MCF 10A (cell line): ENCODE measurements around the gene ZKSCAN8. TPM values are rescaled to one million over a fixed set of nuclear protein-coding genes. Genes with fewer than 3 reads are reported as not detected.

Experiments
- BruUV-seq: library from RNA; stranded (reverse); fragments of 400-500 nt; replicated peaks from 2 replicates; lab custom pipeline; 2021; lab: Mats Ljungman, UMichigan
- CTCF ChIA-PET: fragments of 300-600 bp; sonication (Branson Sonifier 250); formaldehyde crosslinking; extraction: SDS; loops from one replicate; lab custom pipeline; 2021; ENCODE audit warnings: antibody characterized with exemption, inconsistent platforms; lab: Yijun Ruan, JAX
- POLR2A ChIA-PET: fragments of 300-600, 350-650 bp; sonication (Branson Sonifier 250); formaldehyde crosslinking; extraction: SDS; loops from one replicate; lab custom pipeline; 2020; ENCODE audit warnings: antibody characterized with exemption, inconsistent platforms; lab: Yijun Ruan, JAX
- DNase-seq: peaks from one replicate; pipeline ENCODE4 v3.0.0-alpha.2; 2018; ENCODE audit not compliant: unreplicated experiment
- H3K27ac Mint-ChIP-seq: one replicate; pipeline ENCODE4 v1.8.0; 2022; ENCODE audit warnings: mild to moderate bottlenecking, low read depth, mixed read lengths; ENCODE audit not compliant: unreplicated experiment
- H3K27me3 Mint-ChIP-seq: one replicate; pipeline ENCODE4 v1.8.0; 2022; ENCODE audit warnings: mixed read lengths; ENCODE audit not compliant: insufficient read depth, unreplicated experiment
- H3K36me3 Mint-ChIP-seq: one replicate; pipeline ENCODE4 v1.8.0; 2022; ENCODE audit warnings: mild to moderate bottlenecking, moderate library complexity, mixed read lengths; ENCODE audit not compliant: insufficient read depth, unreplicated experiment
- H3K4me1 Mint-ChIP-seq: one replicate; pipeline ENCODE4 v1.8.0; 2022; ENCODE audit warnings: mixed read lengths; ENCODE audit not compliant: insufficient read depth, unreplicated experiment
- H3K4me3 Mint-ChIP-seq: one replicate; pipeline ENCODE4 v1.8.0; 2022; ENCODE audit warnings: mild to moderate bottlenecking, moderate library complexity, mixed read lengths; ENCODE audit not compliant: unreplicated experiment
- H3K9me3 Mint-ChIP-seq: one replicate; pipeline ENCODE4 v1.8.0; 2022; ENCODE audit warnings: mixed read lengths; ENCODE audit not compliant: unreplicated experiment
- CTCF ChIP-seq: fragments of 200-600 bp; IDR thresholded peaks from one replicate; pipeline ENCODE4 v1.8.0; 2022; ENCODE audit warnings: antibody characterized with exemption, mild to moderate bottlenecking; ENCODE audit not compliant: unreplicated experiment
- intact Hi-C: fragments of 100-400 bp; cut with micrococcal nuclease; formaldehyde crosslinking; loops from 2 replicates; pipeline ENCODE4 v1.14.1; 2022
- total RNA-seq: library from RNA; stranded (reverse); gene quantifications from 2 replicates; pipeline ENCODE4 v1.2.3, GENCODE V29; 2022

Gene ZKSCAN8
- total RNA-seq, 1 experiment from 2014 or later, result 27.9 TPM

- no TSS peak for BruUV-seq
- no peaks in the 10 kb centered on the region for H3K4me1 Mint-ChIP-seq
- POLR2A ChIA-PET, result interaction anchor here (1.3 to 2.6 kb wide), 2 partner anchors 8 to 12 kb away, joined by 3 to 18 read pairs; partner anchors contain the start of gene ZKSCAN8
- no peak for TF ChIP-seq CTCF
- DNase-seq, result no peak
- intact Hi-C loops, result no loop called here
- no peaks in the 10 kb centered on the region for H3K27me3 Mint-ChIP-seq
- no peak overlapping the region for H3K4me3 Mint-ChIP-seq
- H3K36me3 Mint-ChIP-seq, result peaks cover 92% of the 10 kb centered on the region
- CTCF ChIA-PET, result no interaction called here
- peaks cover 14% of the 10 kb centered on the region for H3K9me3 Mint-ChIP-seq
- H3K27ac Mint-ChIP-seq, result no peak overlapping the region
These were observed 12.7 kb downstream of the ZKSCAN8 start for GRCh38 chr6:28154357-28154756.

GRCh38 chr6:28158318-28158717 is 16.6 kb downstream of the ZKSCAN8 start:
- H3K4me1 Mint-ChIP-seq, result peaks cover 12% of the 10 kb centered on the region
- no TSS peak for BruUV-seq
- peaks cover 60% of the 10 kb centered on the region for H3K36me3 Mint-ChIP-seq

GRCh38 chr6:28159029-28159607 is 17.4 kb downstream of the ZKSCAN8 start:
- peaks cover 52% of the 10 kb centered on the region for H3K36me3 Mint-ChIP-seq

More at GRCh38 chr6:28158318-28158717, 16.6 kb downstream of the ZKSCAN8 start:
- CTCF ChIA-PET, result interaction anchor here (0.6 to 1.4 kb wide), 2 partner anchors 21 to 71 kb away, joined by 3 to 4 read pairs; no protein-coding TSS in a partner anchor
- POLR2A ChIA-PET, result interaction anchor here (1.2 to 1.3 kb wide), 2 partner anchors 15 to 21 kb away, joined by 6 read pairs; no protein-coding TSS in a partner anchor
- H3K4me3 Mint-ChIP-seq, result no peak overlapping the region
- TF ChIP-seq CTCF, result no peak
- no peak overlapping the region for H3K27ac Mint-ChIP-seq
- no peak for DNase-seq
- no peaks in the 10 kb centered on the region for H3K27me3 Mint-ChIP-seq
- H3K9me3 Mint-ChIP-seq, result no peaks in the 10 kb centered on the region
- intact Hi-C loops, result no loop called here

More at GRCh38 chr6:28159029-28159607, 17.4 kb downstream of the ZKSCAN8 start:
- no peak overlapping the region for H3K4me3 Mint-ChIP-seq
- no peaks in the 10 kb centered on the region for H3K9me3 Mint-ChIP-seq
- no peaks in the 10 kb centered on the region for H3K27me3 Mint-ChIP-seq
- peaks cover 12% of the 10 kb centered on the region for H3K4me1 Mint-ChIP-seq
- no peak overlapping the region for H3K27ac Mint-ChIP-seq
- BruUV-seq, result no TSS peak
- no peak for DNase-seq
- no peak for TF ChIP-seq CTCF
- intact Hi-C loops, result no loop called here
- ChIA-PET CTCF (interaction anchor here (0.6 to 1.4 kb wide), 3 partner anchors 22 to 107 kb away, joined by 3 to 4 read pairs (median 3); no protein-coding TSS in a partner anchor), POLR2A (interaction anchor here (0.6 to 1.3 kb wide), 4 partner anchors 16 to 713 kb away, joined by 3 to 6 read pairs (median 4); no protein-coding TSS in a partner anchor)
